NCI-H2227 (cell line): ENCODE measurements around the gene C9.
"Not testable (repeated sequence)": the region's sequence is repeated elsewhere in the genome, so short reads cannot be mapped to it uniquely, and the experiment has no call there.

ENCODE experiments used
- DNase-seq: peaks from one replicate; lab custom pipeline; 2025; ENCODE audit not compliant: unreplicated experiment; lab: John Stamatoyannopoulos, UW

C9 gene

DNA sequence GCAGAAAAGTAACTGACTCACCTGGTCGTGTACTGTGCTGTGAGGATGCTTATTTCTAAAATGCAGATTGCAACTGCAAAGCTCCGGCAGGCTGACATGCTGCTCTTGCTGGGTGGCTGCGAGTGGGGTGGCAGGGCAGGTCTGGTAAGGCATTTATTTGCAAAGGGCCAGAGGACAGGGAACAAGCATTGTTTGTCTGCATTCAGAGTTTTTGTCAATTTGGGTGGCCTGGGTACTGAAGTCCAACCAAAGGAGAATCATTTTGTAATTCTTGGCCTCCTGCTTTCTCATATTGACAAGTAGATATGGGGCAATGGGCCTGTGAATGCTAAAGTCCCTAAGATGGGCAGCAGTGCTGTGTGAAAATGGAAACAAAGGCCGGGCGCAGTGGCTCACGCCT, at the start of gene C9:
TSS of gene C9 (minus strand) at position 129 of the 400 bp plus-strand sequence. CDS start at position 98, 31 bp downstream.
- no peak for DNase-seq

DNA sequence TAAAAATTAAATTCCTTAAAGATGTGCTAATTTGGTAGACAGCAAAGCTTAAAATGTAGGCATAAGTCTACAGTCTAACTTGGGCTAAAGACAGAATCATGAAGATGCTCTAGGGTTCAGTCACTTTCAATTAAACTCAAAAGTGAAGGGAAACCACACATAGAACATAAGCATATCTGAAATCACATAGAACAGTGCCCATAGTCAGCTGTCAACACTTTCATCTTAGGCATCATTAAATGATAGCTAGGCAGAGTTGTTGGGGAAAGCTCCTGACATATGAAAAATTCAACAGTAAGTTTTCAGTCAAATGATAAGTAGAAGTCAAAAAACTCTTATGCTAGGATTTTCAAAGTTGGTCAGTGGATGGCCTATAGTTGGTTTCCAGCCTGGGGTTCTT, 49.5 kb upstream of the C9 start:
- no peak for DNase-seq

DNA sequence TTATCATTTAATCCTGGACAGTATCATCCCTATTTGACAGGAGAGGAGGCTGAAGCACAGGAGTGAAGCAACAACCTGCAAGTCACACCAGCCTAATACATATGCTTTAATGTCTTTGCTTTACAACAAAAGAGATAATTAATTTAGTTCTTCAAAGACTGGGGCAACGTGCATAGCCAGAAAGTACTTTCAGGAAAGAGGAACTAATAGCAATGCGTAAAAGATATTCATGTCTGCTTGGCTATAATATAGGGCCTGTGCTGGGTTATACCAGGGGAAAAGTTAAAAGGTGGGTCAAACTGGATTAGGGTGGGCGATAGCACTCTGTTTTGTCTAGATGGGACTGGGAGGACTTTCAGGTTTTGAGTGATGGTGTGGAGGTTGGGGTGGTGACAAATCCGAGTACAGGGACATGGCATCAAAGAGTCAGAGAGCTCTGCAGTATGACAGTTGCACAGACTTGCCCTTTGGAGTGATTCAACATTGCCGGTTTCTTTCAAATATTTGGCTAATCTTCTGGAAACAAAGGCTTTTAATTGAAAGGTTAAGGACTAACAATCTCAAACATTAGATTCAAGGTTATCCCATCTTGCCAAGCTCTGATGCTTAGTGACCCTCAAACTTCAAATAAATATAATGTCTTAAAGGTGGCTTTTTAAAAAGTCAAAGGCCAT, 48.6 kb upstream of the C9 start:
- no peak for DNase-seq

DNA sequence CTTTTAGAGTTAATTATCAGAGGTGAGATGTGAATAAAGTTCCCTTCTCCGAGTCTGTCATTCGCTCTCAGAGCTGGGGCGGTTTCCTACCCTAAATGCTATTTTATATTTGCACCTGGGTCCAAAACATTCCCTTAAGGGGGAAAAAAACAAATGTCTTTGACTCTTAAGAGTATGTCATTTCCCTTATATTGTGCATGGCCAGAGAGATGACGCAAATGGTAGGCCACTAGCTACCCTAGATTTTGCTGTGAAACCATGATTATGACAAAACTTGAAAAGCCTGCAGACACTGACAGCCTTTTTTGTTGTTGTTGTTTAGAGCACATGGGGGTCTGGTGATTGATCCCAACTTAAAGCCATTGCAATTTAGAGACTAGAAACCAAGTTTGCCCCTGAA, 47.7 kb upstream of the C9 start:
- no peak for DNase-seq

DNA sequence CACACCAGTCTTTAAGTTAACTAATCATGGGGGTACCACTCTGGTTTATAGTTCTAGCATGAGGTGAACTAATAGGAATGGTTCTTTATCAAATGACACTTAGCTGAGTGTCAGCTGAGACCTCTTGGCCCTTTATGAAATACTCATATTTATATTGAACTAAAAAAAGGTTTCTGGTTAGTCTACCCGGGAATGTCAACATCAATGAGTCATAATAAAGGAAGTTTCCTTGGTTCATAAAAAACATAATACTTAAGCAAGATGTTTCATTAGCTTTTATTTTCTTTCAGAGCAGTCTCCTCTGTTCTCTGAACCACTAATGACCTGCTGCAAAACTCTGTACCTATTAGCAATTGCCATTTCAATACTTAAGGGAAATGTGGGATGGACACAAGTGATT, 46.8 kb upstream of the C9 start:
- no peak for DNase-seq

DNA sequence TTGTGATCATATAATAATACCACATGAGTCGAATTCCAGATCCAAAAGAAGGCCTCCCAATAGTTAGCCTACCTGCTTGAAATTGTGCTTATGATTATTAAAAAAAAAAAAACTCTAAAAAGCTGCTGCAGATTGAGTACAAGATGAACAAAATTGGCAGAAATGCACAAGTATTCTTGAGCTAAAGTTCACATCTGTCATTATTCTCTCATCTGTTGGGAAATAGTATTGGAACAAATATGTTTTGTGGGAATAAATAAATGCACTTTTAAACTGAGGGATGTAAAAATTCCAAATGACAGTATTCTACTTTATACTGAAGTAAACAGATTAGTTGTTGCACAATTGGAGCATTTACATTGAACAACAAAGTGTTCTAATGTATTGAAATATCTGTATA, 44.7 kb upstream of the C9 start:
- DNase-seq, result no peak

DNA sequence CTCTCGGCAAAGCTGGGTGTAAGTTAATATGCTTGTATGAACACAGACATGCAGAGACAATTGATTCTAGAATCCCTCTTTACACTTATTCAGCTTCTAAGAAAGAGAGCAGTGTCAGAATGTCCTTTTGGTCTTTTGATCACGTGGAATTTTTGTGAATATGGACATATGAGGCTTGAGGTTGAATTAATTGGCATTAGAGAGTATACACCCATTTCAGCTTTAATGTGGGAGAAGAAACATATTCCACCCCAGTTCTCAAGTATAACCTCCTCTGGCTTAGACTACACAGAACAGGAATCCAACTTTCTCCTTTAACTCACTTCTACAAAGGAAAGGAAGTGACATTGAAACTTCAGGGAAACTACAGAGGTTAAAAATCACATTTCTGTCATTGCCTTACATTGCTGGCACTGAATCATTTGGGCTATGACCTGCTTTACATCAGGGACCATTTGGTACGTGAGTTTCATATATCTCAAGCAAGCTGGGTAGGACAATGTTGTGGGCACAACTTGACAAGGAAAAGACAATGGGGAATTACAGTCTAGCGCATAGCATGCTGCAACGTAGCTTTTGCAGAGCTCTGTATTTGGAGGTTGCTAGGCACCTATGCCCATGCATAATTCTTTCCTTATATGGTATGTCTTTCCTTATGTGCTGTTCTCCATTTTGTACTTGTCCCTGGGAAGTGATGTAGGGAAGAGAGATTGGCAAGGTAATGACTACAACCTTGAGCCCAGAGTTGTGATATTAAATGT, 41.0 kb upstream of the C9 start:
- no peak for DNase-seq

DNA sequence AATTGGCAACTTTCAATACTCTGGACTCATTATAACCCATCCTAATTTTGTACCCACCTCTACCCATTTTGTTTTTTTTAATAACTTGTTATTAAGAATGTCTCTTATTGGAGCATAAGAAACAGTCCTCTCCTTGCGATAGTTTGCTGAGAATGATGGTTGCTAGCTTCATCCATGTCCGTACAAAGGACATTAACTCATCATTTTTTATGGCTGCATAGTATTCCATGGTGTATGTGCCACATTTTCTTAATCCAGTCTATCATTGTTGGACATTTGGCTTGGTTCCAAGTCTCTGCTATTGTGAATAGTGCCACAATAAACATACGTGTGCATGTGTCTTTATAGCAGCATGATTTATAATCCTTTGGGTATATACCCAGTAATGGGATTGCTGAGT, 39.5 kb upstream of the C9 start:
- not testable (repeated sequence) for DNase-seq

DNA sequence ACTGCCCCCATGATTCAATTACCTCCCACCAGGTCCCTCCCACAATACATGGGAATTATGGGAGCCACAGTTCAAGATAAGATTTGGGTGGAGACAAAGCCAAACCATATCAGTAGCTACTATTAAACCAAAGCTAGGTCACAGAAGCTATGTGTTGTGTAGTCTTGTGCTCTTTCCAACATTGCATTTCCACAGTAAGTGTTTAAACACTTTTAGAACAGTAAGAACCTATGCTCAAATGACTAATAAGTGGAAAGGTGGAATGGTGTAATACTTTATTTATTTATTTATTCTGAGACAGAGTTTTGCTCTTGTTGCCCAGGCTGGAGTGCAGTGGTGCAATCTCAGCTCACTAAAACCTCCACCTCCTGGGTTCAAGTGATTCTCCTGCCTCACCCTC, 37.8 kb upstream of the C9 start:
- not testable (repeated sequence) for DNase-seq

DNA sequence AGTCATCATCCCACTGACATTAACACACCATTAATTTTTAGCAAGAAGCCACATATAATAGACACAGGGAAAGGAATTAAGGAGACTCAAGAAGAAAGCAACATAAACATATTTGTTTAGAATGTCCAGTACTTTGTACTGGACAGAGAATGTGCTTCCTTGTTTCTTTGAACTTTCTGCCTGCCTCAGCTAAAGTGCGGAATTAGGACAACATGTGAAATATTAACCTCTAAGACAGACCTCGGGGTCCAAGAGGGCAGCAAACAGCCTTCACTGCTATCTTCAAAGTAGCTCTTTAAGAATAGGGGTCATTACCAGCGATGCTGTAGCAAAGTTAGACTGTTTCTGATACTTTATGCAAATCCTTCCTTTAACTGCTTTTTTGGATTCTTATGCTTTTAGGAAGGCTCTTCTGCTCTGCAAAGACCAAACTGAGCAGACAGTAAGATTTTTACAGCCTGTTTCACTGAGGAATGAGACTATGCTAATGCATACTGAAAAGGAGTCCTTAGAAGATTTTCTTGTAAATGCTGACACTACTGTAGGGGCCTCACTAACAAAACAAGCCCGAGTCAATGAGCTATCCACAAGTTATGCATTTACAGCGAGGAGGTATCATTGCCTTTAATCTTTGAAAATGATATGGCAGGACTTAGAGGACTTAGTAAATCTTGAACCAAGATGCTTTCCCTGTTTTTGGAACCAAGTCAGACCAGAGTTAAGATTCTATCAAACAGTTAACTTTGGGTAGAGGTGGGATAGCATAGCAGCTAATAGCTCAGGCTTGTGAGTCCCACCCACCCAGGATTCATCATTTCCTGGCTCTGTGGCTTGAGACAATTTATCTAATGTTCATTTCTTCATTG, 36.7 kb upstream of the C9 start:
- no peak for DNase-seq

DNA sequence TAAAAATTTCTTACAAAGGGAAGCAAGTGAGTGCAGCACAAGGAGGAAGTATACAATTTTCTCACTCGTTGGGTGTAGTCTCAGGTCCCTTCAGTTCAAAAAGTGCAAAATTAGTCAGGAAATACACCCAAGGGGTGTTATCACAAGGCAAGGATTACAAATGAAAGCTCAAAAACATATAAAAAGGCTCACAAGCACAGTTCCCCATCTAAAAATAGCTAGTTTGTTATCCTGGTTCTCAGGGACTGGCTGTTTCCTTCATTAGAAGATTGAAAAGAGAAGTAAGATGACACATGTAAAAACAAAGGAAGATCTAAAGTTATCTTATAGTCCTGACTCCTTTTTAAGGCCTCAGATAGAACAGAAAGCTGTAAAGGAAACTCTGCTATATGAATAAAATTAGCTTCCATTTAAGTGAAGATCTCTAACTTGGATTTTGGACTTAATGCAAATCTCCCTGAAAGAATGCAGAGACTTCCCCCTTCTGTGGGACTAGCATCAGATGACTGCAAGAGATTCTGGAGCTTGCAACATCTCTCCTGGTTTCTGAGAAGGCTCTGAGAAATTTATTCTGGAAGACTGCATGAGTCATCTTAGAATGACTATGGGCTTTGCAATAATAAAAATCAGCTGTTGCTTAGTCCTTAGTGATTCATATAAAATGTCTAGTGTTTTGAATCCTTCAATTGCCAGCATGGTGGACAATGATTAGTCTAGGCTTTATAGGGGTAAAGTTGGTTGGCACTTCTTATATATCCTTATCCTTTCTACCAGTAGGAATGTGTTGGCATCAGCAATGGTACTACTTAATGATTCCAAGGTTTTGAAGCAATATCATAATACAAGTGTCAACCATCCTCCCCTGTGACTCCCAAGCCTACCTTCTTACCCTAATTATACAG, 35.1 kb upstream of the C9 start:
- DNase-seq, result no peak

DNA sequence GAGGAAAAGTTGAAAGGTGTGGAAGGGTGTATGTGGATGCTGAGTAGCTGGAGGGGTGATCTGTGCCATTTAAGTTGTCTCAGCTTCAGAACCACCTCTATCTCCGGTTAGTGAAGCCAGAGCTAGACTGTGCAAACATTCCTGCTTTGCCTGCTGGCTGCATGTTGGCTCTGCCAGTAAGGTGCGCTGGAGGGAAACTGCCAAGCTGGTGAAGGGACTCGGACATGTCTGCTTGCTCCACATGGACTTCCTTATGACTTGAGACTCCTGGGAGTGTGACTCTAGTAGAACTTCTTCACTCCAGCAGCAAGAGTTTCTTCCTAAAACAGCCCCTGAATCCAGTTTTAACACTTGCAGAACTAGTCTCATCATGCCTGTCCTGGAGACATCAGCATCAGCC, 32.5 kb upstream of the C9 start:
- no peak for DNase-seq

DNA sequence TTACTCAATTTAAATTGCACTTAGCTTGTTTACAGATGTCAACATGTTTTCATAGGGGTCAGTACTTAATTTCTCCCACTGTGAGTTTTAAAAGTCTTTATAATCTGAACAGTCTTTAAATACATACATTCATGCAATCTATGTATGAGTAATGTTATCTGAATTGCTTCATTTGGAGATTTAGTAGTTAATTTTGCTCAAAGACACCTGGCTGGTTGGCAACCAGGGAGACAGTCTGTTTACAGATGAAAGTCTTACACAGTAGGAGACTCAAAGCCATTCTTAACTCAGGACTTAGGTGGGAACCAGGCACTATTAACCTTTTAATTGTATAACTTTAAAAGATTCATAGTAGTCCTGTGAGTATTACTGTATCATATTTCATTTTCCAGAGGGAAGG, 31.2 kb upstream of the C9 start:
- no peak for DNase-seq

DNA sequence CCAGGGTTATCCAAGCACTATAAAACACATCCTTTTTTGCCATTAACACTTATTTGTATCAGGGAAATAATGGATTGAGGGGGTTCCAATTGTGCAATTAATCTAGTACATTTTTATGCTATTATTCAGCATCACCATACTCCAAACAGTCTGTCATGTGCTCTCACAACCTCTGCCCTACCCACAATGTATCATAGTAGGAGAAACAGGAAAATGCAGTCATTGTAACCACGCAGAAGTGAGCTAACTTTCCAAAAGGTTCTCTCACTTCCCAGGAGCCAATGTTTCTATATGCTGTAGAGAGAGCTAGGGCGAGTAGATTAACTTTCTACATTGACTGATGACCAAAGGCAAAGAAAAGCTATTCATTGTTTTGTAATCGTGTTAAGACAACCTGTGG, 30.7 kb upstream of the C9 start:
- DNase-seq, result no peak

DNA sequence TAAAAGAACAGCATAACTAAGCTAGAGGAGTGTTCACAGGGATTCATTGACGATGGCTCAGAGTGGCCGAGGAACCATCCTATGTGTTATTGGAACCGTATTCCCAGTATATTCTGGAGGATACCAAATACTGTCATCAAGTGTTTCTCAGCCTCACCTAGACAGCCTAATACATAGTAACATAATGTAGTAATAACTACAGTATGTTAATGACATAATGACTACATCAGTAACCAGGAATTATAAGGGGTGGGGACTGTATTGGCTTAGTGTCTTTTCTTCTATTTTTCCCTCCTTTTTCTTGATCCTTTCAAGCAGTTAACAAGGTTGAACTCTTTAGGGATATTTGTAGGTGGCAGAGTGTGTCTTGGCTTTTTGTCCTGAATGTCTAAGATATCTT, 26.6 kb upstream of the C9 start:
- no peak for DNase-seq

DNA sequence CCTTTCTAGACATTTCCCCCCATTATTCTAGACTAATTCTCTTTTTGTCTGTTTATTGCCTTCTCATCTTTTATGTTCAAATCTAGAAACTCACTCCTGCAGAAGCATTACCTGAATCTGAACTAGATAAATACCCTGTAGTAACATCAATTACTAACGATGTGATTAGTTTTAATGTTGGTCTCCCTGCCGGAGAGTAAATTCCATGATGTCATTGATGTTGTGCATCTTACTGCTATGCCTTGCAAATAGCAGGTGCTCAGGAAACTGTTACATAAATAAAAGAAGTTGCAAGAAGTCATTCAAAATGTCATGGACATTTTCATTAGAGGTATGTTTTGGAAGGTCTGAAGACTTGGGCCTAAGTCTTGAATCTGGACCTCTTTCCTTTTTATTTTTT, 23.0 kb upstream of the C9 start:
- DNase-seq, result no peak

DNA sequence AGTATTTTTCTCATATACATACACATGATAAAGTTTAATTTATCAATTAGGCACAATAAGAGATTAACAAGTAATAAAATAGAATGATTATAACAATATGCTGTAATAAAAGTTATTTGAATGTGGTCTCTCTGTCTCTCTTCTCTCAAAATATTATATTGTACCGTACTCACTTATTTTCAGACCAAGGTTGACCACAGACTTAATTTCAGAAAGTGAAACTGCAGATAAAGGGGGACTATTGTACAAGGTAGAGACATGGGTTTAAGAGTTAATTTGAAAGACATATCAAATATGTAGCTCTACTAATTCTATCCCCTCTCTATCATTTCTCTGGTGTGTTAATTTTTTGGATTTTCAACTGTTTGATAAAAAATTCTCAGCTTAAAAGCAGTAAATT, 20.0 kb upstream of the C9 start:
- DNase-seq, result no peak

DNA sequence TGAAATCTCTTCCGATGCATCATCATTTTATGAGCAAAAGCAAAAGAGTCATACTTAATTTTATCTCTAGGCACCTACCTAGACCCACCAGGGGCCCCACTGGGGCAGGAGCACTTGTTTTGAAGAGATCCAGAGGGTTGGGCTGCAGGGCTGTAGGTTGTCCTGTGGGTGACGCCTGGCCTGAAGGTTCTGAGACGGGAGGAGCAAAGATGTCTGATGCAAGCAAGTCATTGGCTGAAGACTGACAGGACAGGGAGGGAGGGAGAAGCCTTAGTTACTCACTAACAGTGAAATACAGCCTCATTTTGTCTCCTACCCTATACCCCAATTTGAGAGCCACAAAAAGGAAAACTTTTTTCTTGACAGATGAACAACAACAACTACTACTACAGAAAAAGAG, 17.1 kb upstream of the C9 start:
- no peak for DNase-seq

DNA sequence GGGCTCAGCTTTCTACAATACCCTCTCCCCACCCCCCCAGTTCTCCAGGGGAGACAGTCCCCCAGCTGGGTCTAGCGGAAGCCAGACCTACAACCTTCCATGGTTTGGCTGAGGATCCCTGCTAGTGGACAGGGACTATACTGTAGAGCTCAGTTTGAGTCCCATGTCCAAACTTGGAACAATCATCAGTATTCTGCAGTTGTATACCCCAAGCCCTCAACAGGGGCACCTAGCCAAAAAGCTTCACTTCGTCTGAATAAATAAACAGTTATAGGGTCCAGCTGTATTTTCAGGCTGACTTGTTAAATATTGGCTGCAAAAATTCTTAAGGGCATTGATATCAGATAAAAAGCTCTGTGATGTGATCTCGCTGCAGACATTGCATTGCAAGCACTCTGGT, 15.4 kb upstream of the C9 start:
- no peak for DNase-seq

DNA sequence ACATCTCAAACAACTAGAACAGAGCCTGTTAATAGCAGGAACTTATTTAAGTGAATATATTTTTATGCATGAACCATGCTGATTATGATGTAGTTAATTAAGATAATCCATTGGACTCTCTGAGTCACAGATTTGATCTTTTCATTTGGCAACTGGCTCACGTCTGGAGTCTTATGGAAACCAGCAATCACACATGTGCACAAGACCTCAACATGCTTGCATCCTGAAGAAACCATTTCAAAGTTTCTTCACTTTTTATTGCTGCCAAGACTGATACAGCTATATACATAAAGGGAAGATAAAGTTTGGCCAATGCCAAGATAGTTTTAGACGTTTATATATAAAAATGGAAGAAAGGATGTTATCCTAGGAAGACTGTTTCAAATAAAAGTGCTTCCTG, 13.3 kb upstream of the C9 start:
- no peak for DNase-seq

DNA sequence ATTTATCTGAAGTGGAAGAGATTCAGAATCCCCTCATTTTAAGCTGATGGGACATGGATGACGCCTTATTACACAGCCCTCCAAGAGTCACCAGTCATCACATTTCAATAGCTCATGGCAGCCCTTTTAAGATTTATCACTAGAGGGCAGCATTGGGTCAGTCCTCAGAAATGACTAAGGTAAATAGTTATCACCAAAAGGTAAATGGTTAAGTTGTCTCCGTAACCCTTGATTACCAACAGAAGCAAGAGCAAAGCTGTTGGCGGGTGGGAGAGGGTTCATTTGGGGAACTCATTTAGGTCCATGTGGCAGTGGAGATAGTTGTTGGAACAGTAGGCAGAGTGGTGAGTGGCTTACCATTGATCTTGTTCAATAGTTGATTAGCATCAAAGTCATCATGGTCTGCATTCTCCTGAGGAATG, 12.0 kb upstream of the C9 start:
- DNase-seq, result peak; percentile 6
